CD4-positive, alpha-beta T cell treated with Interleukin-17A for 1 hour (primary cell): Measurements from ENCODE around the gene RBM28.

ENCODE experiments used
- DNase-seq: peaks from one replicate; pipeline ENCODE4 v3.0.0-alpha.2; 2020

RBM28 gene

DNA sequence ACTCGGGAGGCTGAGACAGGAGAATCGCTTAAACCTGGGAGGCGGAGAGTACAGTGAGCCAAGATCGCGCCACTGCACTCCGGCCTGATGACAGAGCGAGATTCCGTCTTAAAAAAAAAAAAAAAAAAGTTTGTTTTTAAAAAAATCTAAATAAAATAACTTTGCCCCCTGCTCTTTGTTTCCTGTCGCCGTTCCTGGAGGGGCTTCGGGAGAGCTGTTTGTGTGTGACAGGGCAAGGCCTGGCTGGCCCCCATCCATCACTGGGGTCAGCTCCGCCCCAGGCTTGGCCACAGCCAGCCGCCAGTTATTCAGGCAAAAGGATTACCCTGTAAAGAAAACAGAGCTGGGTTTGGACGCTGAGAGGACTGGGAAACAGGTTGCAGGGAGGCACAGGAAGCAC lies 86.2 kb downstream of the RBM28 start:
- DNase-seq, result no peak

GRCh38 chr7:128255271-128255670 lies 88.4 kb downstream of the RBM28 start:
- DNase-seq, result no peak

DNA sequence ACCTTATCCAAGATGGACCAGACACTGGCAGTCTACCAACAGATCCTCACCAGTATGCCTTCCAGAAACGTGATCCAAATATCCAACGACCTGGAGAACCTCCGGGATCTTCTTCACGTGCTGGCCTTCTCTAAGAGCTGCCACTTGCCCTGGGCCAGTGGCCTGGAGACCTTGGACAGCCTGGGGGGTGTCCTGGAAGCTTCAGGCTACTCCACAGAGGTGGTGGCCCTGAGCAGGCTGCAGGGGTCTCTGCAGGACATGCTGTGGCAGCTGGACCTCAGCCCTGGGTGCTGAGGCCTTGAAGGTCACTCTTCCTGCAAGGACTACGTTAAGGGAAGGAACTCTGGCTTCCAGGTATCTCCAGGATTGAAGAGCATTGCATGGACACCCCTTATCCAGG lies 89.2 kb downstream of the RBM28 start:
- no peak for DNase-seq

DNA sequence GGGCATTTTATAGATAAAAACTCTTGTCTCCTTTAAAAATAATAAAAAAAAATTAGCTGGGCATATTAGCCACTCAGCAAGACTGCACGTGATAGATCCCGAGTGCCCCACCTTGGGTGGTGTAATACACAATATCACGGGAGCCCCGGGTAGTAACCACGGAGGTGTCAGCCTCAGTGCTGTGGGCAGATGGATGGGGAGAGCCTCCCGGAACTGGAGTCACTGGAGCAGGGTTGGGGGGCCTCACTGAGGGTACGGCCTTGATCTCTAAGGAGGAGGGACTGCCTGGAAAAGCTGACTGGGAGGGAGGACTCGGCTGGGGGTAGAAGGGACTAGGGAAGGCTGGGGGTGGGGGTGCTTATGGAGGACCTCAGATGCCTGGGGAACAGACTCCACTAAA lies 90.0 kb downstream of the RBM28 start:
- DNase-seq, result no peak

GRCh38 chr7:128251337-128251736 lies 92.4 kb downstream of the RBM28 start:
- no peak for DNase-seq
